Measurements from ENCODE around the gene CCDC170. TPM values are rescaled to one million over a fixed set of nuclear protein-coding genes. Genes with fewer than 3 reads are reported as not detected.

The CCDC170 gene
- total and polyA plus RNA-seq, 2 experiments from 2014 or later = 1.2 TPM

DNA sequence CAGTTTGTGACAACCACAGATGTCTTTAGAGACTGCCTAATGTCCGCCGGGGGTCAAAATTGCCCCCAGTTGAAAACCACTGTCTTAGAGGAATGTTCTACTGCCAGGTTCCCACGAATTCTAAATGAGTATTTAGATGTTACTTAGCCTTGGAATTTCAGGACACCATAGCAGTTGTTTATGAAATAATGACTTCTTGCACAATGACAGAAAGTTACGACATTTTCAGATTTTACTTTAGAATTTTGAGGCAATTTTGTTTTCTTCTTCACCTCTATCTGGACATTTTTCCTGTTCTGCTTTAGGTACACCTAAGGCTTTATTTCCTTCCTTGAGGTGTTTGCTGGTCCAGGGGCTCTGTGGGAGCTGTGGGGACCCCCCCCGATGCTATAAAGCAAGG is 83.4 kb downstream of the CCDC170 start:
- Histone ChIP-seq H4K20me1 (ENCODE audit: insufficient read depth, poor library complexity, severe bottlenecking) (no peaks in the 10 kb centered on the region), H3K4me2 (no peak overlapping the region), H3K4me1 (ENCODE audit: insufficient read depth) (no peaks in the 10 kb centered on the region), H3K9me2 (replicated peaks; ENCODE audit: insufficient read depth) (no peaks in the 10 kb centered on the region), H3K27ac (peak overlapping the region; percentile 43), H3K27me3 (no peaks in the 10 kb centered on the region), H3K36me3 (replicated peaks; ENCODE audit: insufficient read depth, low read depth) (no peaks in the 10 kb centered on the region), H3K4me3 (no peak overlapping the region), H3K79me2 (no peaks in the 10 kb centered on the region), H2AFZ (no peak overlapping the region), H3K9me3 (ENCODE audit: low read depth) (no peaks in the 10 kb centered on the region)
- DNase-seq (ENCODE audit: low spot score) = no peak
- WGBS (ENCODE audit: low lambda C conversion rate, missing lambda C conversion rate) = 90% methylated on average over 5 of the region's 5 CpGs
- TF ChIP-seq EZH2 (IDR thresholded peaks at IDR 0.05; ENCODE audit: borderline replicate concordance) = no peak
- no peak for TF ChIP-seq EZH2phosphoT487 (IDR thresholded peaks at IDR 0.05; ENCODE audit: low read depth, severe bottlenecking, unreplicated experiment)
- TF ChIP-seq, protein P1, sequence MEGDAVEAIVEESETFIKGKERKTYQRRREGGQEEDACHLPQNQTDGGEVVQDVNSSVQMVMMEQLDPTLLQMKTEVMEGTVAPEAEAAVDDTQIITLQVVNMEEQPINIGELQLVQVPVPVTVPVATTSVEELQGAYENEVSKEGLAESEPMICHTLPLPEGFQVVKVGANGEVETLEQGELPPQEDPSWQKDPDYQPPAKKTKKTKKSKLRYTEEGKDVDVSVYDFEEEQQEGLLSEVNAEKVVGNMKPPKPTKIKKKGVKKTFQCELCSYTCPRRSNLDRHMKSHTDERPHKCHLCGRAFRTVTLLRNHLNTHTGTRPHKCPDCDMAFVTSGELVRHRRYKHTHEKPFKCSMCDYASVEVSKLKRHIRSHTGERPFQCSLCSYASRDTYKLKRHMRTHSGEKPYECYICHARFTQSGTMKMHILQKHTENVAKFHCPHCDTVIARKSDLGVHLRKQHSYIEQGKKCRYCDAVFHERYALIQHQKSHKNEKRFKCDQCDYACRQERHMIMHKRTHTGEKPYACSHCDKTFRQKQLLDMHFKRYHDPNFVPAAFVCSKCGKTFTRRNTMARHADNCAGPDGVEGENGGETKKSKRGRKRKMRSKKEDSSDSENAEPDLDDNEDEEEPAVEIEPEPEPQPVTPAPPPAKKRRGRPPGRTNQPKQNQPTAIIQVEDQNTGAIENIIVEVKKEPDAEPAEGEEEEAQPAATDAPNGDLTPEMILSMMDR (IDR thresholded peaks at IDR 0.05; ENCODE audit: poor library complexity) = no peak

DNA sequence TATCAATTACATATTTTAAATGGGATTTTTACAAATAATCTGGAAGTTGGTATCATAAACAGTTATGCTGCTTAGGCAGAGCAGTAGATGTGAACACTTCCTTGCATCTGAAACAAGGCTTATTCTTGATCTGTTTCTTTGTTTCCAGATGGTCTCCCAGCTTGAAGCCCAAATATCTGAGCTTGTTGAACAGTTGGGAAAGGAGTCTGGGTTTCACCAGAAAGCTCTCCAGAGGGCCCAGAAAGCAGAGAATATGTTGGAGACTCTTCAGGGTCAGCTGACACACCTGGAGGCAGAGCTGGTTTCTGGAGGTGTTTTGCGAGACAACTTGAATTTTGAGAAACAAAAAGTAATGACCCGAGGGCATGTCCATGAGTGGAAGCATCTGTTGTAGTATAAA is 91.9 kb downstream of the CCDC170 start:
- WGBS (ENCODE audit: low lambda C conversion rate, missing lambda C conversion rate) = 82% methylated on average over 2 of the region's 2 CpGs
- Histone ChIP-seq H3K9me3 (ENCODE audit: low read depth) (no peaks in the 10 kb centered on the region), H3K27me3 (no peaks in the 10 kb centered on the region), H3K4me3 (no peak overlapping the region), H4K20me1 (ENCODE audit: insufficient read depth, poor library complexity, severe bottlenecking) (no peaks in the 10 kb centered on the region), H2AFZ (no peak overlapping the region), H3K79me2 (no peaks in the 10 kb centered on the region), H3K27ac (no peak overlapping the region), H3K9me2 (replicated peaks; ENCODE audit: insufficient read depth) (no peaks in the 10 kb centered on the region), H3K4me1 (ENCODE audit: insufficient read depth) (no peaks in the 10 kb centered on the region), H3K36me3 (replicated peaks; ENCODE audit: insufficient read depth, low read depth) (no peaks in the 10 kb centered on the region), H3K4me2 (no peak overlapping the region)
- TF ChIP-seq EZH2 (IDR thresholded peaks at IDR 0.05; ENCODE audit: borderline replicate concordance) (no peak), EZH2phosphoT487 (IDR thresholded peaks at IDR 0.05; ENCODE audit: low read depth, severe bottlenecking, unreplicated experiment) (no peak)
- TF ChIP-seq, protein P1 (IDR thresholded peaks at IDR 0.05; ENCODE audit: poor library complexity) = no peak
- no peak for DNase-seq (ENCODE audit: low spot score)

DNA sequence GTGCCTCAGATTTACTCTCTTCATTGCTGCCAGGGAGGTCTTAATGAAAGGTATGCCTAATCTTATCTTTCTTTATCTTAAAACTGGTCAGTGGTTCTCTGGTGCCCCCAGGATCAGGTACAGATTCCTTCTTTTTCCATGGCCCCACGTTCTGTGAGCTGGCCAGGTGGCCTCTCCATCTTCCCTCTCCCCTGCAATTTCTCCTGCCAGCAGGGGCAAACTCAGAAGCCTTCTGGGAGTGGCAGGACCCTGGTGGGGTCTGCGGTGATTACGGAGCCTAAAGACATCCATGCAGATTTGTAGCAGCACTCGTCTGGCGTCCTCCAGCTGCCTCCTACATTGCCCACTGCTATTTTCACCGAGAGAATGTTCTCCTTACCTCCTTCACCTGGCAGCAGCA is 95.8 kb downstream of the CCDC170 start:
- 55% methylated on average over 6 of the region's 6 CpGs for WGBS (ENCODE audit: low lambda C conversion rate, missing lambda C conversion rate)
- Histone ChIP-seq H3K27ac (no peak overlapping the region), H3K27me3 (no peaks in the 10 kb centered on the region), H2AFZ (no peak overlapping the region), H3K4me1 (ENCODE audit: insufficient read depth) (no peaks in the 10 kb centered on the region), H3K79me2 (no peaks in the 10 kb centered on the region), H3K9me3 (ENCODE audit: low read depth) (no peaks in the 10 kb centered on the region), H3K4me3 (no peak overlapping the region), H3K9me2 (replicated peaks; ENCODE audit: insufficient read depth) (no peaks in the 10 kb centered on the region), H3K36me3 (replicated peaks; ENCODE audit: insufficient read depth, low read depth) (no peaks in the 10 kb centered on the region), H4K20me1 (ENCODE audit: insufficient read depth, poor library complexity, severe bottlenecking) (no peaks in the 10 kb centered on the region), H3K4me2 (no peak overlapping the region)
- no peak for DNase-seq (ENCODE audit: low spot score)
- TF ChIP-seq, protein P1 (IDR thresholded peaks at IDR 0.05; ENCODE audit: poor library complexity) = no peak
- TF ChIP-seq EZH2phosphoT487 (IDR thresholded peaks at IDR 0.05; ENCODE audit: low read depth, severe bottlenecking, unreplicated experiment) = no peak
- TF ChIP-seq EZH2 (IDR thresholded peaks at IDR 0.05; ENCODE audit: borderline replicate concordance) = no peak

DNA sequence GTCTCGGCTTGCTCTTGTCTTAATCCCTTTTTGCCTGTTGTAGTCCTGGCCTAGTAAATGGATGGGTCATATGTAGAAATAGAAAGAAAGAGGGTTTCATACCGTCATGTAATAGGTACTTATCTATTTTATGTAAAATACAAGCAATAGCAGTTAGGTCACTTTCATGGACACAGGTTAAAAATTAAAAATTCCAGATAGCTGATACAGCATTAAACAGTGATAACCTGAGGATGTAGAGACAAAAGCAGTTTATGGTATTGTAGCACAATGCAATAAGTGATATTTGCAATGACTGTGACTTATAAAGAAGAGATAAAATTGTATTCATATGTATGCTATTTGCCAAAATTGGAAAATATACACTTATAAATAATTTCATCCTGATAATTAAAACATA is 96.9 kb downstream of the CCDC170 start:
- Histone ChIP-seq H3K36me3 (replicated peaks; ENCODE audit: insufficient read depth, low read depth) (no peaks in the 10 kb centered on the region), H3K9me2 (replicated peaks; ENCODE audit: insufficient read depth) (no peaks in the 10 kb centered on the region), H3K4me1 (ENCODE audit: insufficient read depth) (no peaks in the 10 kb centered on the region), H3K27ac (no peak overlapping the region), H3K79me2 (no peaks in the 10 kb centered on the region), H3K9me3 (ENCODE audit: low read depth) (no peaks in the 10 kb centered on the region), H2AFZ (no peak overlapping the region), H3K4me3 (no peak overlapping the region), H4K20me1 (ENCODE audit: insufficient read depth, poor library complexity, severe bottlenecking) (no peaks in the 10 kb centered on the region), H3K27me3 (no peaks in the 10 kb centered on the region), H3K4me2 (no peak overlapping the region)
- DNase-seq (ENCODE audit: low spot score) = no peak
- 83% methylated on average over 2 of the region's 2 CpGs for WGBS (ENCODE audit: low lambda C conversion rate, missing lambda C conversion rate)
- TF ChIP-seq EZH2 (IDR thresholded peaks at IDR 0.05; ENCODE audit: borderline replicate concordance) (no peak), EZH2phosphoT487 (IDR thresholded peaks at IDR 0.05; ENCODE audit: low read depth, severe bottlenecking, unreplicated experiment) (no peak)
- TF ChIP-seq, protein P1 (IDR thresholded peaks at IDR 0.05; ENCODE audit: poor library complexity) = no peak
